Activated T-cell treated with anti-CD3 and anti-CD28 coated beads, Interleukin-2, amount 50 U/mL, for 72 hours (primary cell): ENCODE measurements around the gene BIN1. TPM values are rescaled to one million over a fixed set of nuclear protein-coding genes. Genes with fewer than 3 reads are reported as not detected.

Experiments
- ATAC-seq, 2 donors: fragments of 150-1000 bp; cut with Tn5 transposase; replicated peaks in 1 of 2; 2 replicates each; pipeline ENCODE4 v1.10.0; 2021; ENCODE audit warnings: moderate library complexity in 2 of 2, mild to moderate bottlenecking in 1 of 2
- DNase-seq, 2 donors: peaks; one replicate each; pipeline ENCODE4 v3.0.0; 2021 to 2022; ENCODE audit warnings: mixed read lengths in 1 of 2
- H3K27ac Mint-ChIP-seq: one replicate; pipeline ENCODE4 v1.8.0; 2022; ENCODE audit warnings: mild to moderate bottlenecking, moderate library complexity, mixed read lengths
- H3K27me3 Mint-ChIP-seq: one replicate; pipeline ENCODE4 v1.8.0; 2022; ENCODE audit warnings: low read depth, mixed read lengths
- H3K36me3 Mint-ChIP-seq, 2 donors: one replicate each; pipeline ENCODE4 v1.8.0; 2022; ENCODE audit warnings: mixed read lengths in 2 of 2, mild to moderate bottlenecking in 1 of 2; ENCODE audit not compliant: insufficient read depth in 2 of 2
- H3K4me1 Mint-ChIP-seq: one replicate; pipeline ENCODE4 v1.8.0; 2022; ENCODE audit warnings: low read depth, mixed read lengths
- H3K4me3 Mint-ChIP-seq, 2 donors: one replicate each; pipeline ENCODE4 v1.8.0; 2022; ENCODE audit warnings: mild to moderate bottlenecking in 2 of 2, mixed read lengths in 2 of 2, moderate library complexity in 2 of 2
- H3K9me3 Mint-ChIP-seq, 2 donors: one replicate each; pipeline ENCODE4 v1.8.0; 2022; ENCODE audit warnings: mixed read lengths in 2 of 2
- total RNA-seq, 2 donors: library from RNA; stranded (reverse); gene quantifications; one replicate each; pipeline ENCODE4 v1.2.3, GENCODE V29; 2022

Gene BIN1
- total RNA-seq, 2 donors from 2014 or later: 87.3 to 127 TPM

DNA sequence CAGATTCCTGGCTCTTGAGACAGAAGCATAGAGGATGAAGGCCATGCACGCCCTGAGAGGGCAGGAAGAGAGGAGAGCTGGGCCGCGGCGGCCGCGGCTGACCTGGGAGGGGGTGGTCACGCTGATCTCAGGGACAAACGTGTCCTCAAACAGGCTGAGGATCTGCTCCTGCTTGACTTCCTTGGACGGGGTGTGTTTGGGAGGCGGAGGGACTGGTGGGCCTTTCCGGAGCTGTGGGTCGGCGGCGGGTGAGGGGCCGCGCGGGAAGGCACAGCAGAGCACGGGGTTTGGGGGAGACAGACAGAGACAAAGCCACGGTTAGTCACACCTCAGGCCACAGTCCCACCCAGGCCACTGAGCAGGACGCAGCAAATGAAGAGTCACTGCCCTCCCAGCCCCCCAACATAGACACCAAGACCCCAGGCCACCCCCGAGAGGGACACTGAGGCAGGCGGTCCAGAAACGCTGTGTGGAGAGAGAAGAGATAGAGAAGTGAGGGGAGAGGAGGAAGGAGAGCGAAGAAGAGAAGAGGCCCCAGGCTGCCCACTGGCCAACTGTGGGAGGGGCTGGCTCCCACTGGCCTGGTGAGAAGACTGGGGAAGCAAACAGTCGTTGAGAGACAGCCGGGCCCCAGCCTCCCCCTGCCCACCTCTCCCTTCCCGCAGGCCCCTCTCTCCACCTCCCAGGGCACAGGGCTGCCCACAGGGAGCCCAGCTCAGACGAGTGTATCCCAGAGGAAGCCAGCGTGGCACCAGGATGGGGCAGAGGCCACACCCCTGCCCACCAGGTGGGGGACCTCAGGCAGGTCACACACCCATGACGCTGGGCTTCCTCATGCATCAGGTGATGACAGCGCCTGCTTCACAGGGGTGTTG, 49.3 kb downstream of the BIN1 start:
- ATAC-seq (no peak), DNase-seq (no peak)
- Mint-ChIP-seq H3K4me3 (no peak overlapping the region), H3K4me1 (no peaks in the 10 kb centered on the region), H3K9me3 (no peaks in the 10 kb centered on the region), H3K27me3 (no peaks in the 10 kb centered on the region), H3K27ac (no peak overlapping the region), H3K36me3 (peaks cover 0 to 4% of the 10 kb centered on the region in 2 donors)

GRCh38 chr2:127056631-127057370, 50.2 kb downstream of the BIN1 start:
- no peak for DNase-seq
- H3K27me3 Mint-ChIP-seq: no peaks in the 10 kb centered on the region
- peaks cover 0 to 4% of the 10 kb centered on the region in 2 donors for H3K36me3 Mint-ChIP-seq
- no peaks in the 10 kb centered on the region for H3K9me3 Mint-ChIP-seq
- no peak for ATAC-seq
- H3K4me3 Mint-ChIP-seq: no peak overlapping the region
- no peak overlapping the region for H3K27ac Mint-ChIP-seq
- H3K4me1 Mint-ChIP-seq: no peaks in the 10 kb centered on the region

- H3K27me3 Mint-ChIP-seq: no peaks in the 10 kb centered on the region
These were observed 50.9 kb downstream of the BIN1 start for GRCh38 chr2:127056086-127056485.

DNA sequence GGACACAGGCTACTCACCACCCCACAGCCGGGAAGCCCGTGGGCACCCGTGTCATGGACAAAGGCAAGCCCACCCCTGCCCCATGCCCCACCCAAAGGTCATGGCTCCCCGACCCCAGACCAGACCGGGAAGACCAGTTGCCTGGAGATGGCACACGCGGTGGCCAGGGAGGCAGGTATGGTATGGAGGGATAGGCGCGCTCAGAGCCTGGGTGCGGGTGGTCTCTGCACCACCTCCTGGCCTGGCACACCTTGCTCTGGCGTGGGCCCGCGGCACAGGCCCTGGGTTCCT, 51.2 kb downstream of the BIN1 start:
- H3K27me3 Mint-ChIP-seq: no peaks in the 10 kb centered on the region
- peaks cover 0 to 4% of the 10 kb centered on the region in 2 donors for H3K36me3 Mint-ChIP-seq
- no peak overlapping the region for H3K4me3 Mint-ChIP-seq
- DNase-seq (no peak), ATAC-seq (no peak)
- H3K4me1 Mint-ChIP-seq: no peaks in the 10 kb centered on the region
- no peaks in the 10 kb centered on the region for H3K9me3 Mint-ChIP-seq
- no peak overlapping the region for H3K27ac Mint-ChIP-seq

More at GRCh38 chr2:127056086-127056485, 50.9 kb downstream of the BIN1 start:
- Mint-ChIP-seq H3K9me3 (no peaks in the 10 kb centered on the region), H3K27ac (no peak overlapping the region), H3K36me3 (peaks cover 0 to 4% of the 10 kb centered on the region in 2 donors), H3K4me1 (no peaks in the 10 kb centered on the region), H3K4me3 (no peak overlapping the region)
- ATAC-seq: no peak
- DNase-seq: no peak

GRCh38 chr2:127054996-127055785, 51.8 kb downstream of the BIN1 start:
- Mint-ChIP-seq H3K9me3 (no peaks in the 10 kb centered on the region), H3K27ac (no peak overlapping the region), H3K36me3 (peaks cover 0 to 4% of the 10 kb centered on the region in 2 donors), H3K4me1 (no peaks in the 10 kb centered on the region), H3K27me3 (no peaks in the 10 kb centered on the region), H3K4me3 (no peak overlapping the region)
- ATAC-seq (no peak), DNase-seq (no peak)

DNA sequence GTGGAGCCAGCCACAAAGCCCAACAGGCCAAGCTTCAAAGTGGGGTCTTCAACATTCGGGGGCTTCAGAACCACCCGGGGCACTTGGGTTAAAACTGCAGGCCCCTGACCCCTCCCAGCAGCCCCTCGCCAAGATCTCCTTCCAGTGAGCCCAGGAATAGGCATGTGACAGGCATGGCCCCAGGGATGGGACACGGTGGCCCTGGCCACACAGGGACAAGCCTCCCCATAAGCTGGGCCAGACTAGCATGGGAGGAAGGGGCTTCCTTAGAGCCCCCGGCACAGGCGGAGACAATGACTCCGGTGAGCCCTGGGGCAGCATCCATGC, 52.4 kb downstream of the BIN1 start:
- ATAC-seq: no peak
- H3K9me3 Mint-ChIP-seq: no peaks in the 10 kb centered on the region
- H3K4me1 Mint-ChIP-seq: no peaks in the 10 kb centered on the region
- H3K27me3 Mint-ChIP-seq: no peaks in the 10 kb centered on the region
- no peak overlapping the region for H3K27ac Mint-ChIP-seq
- DNase-seq: no peak
- H3K36me3 Mint-ChIP-seq: peaks cover 0 to 4% of the 10 kb centered on the region in 2 donors
- H3K4me3 Mint-ChIP-seq: no peak overlapping the region

DNA sequence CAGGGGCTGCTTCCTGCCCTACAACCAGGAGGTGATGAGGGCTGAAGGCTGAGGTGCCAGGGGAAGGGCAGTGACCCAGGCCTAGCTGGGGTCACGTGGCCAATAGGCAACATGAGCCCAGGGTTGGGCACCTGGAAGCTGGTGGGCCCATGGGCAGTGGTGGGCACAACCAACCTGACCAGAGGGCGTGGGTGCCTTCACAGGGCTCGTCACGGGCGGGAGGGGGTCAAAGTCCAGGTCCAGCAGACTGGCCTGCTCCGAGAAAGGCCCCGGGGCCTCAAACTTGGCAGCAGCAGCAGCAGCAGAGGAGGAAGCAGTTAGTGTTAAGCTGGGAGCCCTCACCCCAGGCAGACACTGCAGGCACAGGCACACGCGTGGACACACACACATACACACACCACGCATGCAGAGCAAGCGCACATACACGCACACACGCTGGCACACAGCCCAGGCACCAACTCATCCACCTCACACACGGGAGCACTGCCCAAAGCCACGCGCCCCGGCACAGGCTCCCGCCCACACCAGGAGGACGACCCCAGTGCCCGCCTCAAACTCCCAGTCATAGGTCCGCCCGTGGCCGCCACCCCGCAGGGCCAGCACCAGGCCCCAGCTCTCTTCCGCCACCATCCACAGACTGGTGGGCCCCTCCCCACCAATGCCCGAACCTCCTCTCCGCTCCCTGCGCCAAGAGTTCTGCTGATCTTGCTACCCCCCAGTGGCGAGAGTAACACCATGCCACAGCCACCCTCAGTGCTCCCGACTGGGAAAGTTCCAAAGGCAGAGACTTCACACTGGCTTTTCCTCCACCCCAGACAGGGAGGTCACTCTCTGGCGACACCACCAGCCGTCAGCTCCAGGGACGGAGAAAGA, 53.0 kb downstream of the BIN1 start:
- DNase-seq (no peak), ATAC-seq (no peak)
- no peaks in the 10 kb centered on the region for H3K4me1 Mint-ChIP-seq

GRCh38 chr2:127052771-127053691, 53.9 kb downstream of the BIN1 start:
- no peak overlapping the region for H3K4me3 Mint-ChIP-seq
- H3K27me3 Mint-ChIP-seq: no peaks in the 10 kb centered on the region
- no peaks in the 10 kb centered on the region for H3K9me3 Mint-ChIP-seq
- ATAC-seq (no peak), DNase-seq (no peak)
- H3K36me3 Mint-ChIP-seq: peaks cover 0 to 4% of the 10 kb centered on the region in 2 donors
- no peak overlapping the region for H3K27ac Mint-ChIP-seq
- no peaks in the 10 kb centered on the region for H3K4me1 Mint-ChIP-seq

More for the DNA sequence above, 53.0 kb downstream of the BIN1 start:
- no peaks in the 10 kb centered on the region for H3K9me3 Mint-ChIP-seq
- peaks cover 0 to 4% of the 10 kb centered on the region in 2 donors for H3K36me3 Mint-ChIP-seq
- no peak overlapping the region for H3K27ac Mint-ChIP-seq
- H3K27me3 Mint-ChIP-seq: no peaks in the 10 kb centered on the region
- H3K4me3 Mint-ChIP-seq: no peak overlapping the region

- Mint-ChIP-seq H3K36me3 (peaks cover 0 to 4% of the 10 kb centered on the region in 2 donors), H3K27me3 (no peaks in the 10 kb centered on the region), H3K4me1 (no peaks in the 10 kb centered on the region), H3K4me3 (no peak overlapping the region), H3K9me3 (no peaks in the 10 kb centered on the region), H3K27ac (no peak overlapping the region)
- DNase-seq (no peak), ATAC-seq (no peak)
These were observed 54.7 kb downstream of the BIN1 start for GRCh38 chr2:127052057-127052770.

GRCh38 chr2:127051116-127052056, 55.6 kb downstream of the BIN1 start:
- no peak overlapping the region for H3K27ac Mint-ChIP-seq
- no peak for ATAC-seq
- H3K4me1 Mint-ChIP-seq: no peaks in the 10 kb centered on the region
- no peaks in the 10 kb centered on the region for H3K27me3 Mint-ChIP-seq
- no peak overlapping the region for H3K4me3 Mint-ChIP-seq
- H3K9me3 Mint-ChIP-seq: no peaks in the 10 kb centered on the region
- no peak for DNase-seq
- H3K36me3 Mint-ChIP-seq: peaks cover 0 to 4% of the 10 kb centered on the region in 2 donors

DNA sequence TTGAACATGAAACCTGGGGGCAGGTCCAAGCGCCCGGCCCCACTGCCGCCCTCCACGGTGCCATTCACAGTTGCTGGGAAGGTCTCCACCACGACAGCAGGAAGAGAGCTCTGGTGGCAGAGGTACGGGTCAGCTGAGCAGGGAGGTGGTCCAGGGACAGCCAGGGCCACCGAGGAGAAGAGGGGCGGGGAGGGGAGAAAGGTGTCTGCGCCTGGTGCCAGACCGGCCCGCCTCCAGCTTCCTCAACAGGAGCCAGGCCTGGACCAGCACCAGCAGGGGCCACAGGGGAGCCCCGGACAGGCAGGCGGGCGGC, 56.2 kb downstream of the BIN1 start:
- no peaks in the 10 kb centered on the region for H3K9me3 Mint-ChIP-seq
- ATAC-seq: no peak
- no peaks in the 10 kb centered on the region for H3K27me3 Mint-ChIP-seq
- DNase-seq: no peak
- H3K27ac Mint-ChIP-seq: no peak overlapping the region
- H3K36me3 Mint-ChIP-seq: no peaks in the 10 kb centered on the region
- no peaks in the 10 kb centered on the region for H3K4me1 Mint-ChIP-seq
- H3K4me3 Mint-ChIP-seq: no peak overlapping the region
